HG02798 (cell line): ENCODE data around the gene HOXB3.

ENCODE experiments used
- ATAC-seq: cut with Tn5 transposase; IDR thresholded peaks from one replicate; pipeline ENCODE4 v1.9.1; 2021; ENCODE audit warnings: mild to moderate bottlenecking; ENCODE audit not compliant: unreplicated experiment, poor library complexity

HOXB3 gene

DNA sequence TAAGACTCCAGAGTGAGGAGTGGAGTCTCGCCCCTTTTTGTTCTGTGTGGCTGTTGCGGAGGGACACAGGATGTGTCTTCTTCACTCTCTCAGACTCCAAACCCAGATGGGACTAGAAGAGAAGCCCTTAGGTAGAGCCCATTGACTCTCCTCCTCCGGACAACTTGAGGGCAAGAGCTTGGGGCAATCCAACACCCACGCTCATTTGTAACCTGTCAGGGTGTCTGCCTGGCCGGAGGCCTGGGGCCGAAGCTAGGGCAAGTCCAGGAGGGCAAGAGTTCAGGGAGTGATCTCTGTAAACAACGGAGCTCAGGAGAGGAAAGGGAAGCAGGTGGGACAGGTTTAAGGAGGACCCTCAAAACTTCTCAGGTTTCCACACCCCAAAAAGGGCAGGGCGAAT lies 57.8 kb downstream of the HOXB3 start:
- no peak for ATAC-seq

GRCh38 chr17:48530887-48531272 lies 59.2 kb downstream of the HOXB3 start, which contains the start of gene HOXB1:
TSS of gene HOXB1 (minus strand) at chr17:48531011. CDS start at chr17:48530904, 107 bp downstream.
- no peak for ATAC-seq

DNA sequence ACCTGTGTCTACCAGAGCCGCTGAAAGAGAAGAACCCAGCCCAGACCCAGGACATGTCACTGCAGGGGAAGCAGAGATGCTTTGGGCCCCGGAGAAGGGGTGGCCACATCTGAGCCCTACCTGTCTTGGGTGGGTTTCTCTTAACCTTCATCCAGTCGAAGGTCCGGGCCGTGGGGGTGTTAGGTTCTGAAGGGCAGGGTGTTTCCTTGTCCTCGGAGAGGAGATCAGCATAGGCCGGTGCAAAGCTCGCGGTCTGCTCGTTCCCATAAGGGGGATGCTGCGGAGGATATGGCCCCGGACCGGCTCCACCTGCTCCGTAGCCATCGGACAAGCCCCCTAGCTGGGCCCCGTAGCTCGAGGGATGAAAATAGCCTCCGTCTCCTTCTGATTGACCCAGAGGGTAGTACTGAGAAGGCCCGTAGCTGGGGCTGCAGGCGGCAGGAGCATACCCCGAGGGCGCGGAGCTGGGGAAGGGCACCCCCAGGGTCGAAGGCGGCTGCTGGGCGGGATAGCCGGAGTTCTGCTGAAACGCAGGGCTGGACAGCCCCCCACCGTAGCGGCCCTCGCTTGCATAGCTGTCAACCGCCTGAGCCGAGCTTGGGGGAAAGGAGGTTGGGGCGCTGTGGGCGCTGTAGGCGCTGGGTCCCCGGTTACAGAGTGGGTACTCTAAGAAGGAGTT lies 59.7 kb downstream of the HOXB3 start:
- no peak for ATAC-seq

GRCh38 chr17:48529683-48530009 lies 60.4 kb downstream of the HOXB3 start:
- ATAC-seq = no peak

- no peak for ATAC-seq
These were observed 60.9 kb downstream of the HOXB3 start for GRCh38 chr17:48528936-48529682.

DNA sequence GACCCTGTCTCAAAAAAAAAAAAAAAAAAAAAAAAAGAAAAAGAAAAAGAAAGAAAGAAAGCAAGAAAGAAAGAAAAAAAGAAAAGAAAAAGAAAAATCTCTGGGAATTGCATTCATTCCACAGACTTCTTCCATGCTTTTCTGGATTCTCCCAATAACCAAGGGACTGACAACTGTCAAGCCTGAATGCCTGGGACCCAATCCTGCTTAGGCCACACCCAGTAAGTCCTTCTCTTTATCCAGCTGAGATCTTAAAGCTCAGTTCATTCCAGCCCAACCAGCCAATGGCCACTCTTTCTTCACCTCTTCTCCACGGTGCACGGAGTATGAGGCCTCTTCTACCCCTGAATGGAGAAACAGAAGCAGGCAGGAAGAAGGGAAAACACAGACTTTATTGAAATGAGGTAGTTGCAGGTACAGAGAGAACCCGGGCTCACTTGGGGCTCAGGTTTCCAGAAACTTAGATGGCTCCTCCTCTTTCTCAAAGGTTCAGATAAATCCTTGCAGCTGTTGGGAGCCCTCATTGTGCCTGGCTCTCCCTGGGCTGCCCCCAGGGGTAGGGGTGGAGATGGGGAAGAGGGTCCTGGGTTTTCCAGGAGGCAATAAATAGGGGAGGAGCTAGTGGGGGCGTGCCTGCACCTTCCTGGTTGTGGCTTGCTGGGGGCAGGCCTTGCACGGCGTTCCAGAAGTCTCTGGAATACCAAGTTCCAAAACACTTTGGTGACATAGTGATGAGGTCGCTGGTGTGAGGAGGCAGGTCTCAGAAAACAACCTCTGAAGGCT lies 61.7 kb downstream of the HOXB3 start:
- no peak for ATAC-seq

DNA sequence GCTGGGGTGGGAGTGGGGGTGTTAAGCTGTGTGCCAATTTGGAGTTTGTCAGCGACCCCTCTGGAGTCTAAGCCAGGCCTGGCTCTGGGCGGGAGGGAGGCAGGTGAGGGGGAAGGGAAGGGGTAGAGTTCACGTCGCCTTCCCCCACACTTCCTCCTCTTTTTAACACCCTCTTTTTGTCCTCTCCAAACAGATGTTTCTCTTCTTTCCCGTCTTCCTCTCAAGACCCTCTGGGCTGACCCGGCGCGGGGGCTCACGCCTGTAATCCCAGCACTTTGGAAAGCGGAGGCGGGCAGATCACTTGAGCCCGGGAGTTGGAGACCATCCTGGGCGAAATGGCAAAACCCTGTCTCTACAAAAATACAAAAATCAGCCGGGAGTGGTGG lies 62.5 kb downstream of the HOXB3 start:
- ATAC-seq = no peak

DNA sequence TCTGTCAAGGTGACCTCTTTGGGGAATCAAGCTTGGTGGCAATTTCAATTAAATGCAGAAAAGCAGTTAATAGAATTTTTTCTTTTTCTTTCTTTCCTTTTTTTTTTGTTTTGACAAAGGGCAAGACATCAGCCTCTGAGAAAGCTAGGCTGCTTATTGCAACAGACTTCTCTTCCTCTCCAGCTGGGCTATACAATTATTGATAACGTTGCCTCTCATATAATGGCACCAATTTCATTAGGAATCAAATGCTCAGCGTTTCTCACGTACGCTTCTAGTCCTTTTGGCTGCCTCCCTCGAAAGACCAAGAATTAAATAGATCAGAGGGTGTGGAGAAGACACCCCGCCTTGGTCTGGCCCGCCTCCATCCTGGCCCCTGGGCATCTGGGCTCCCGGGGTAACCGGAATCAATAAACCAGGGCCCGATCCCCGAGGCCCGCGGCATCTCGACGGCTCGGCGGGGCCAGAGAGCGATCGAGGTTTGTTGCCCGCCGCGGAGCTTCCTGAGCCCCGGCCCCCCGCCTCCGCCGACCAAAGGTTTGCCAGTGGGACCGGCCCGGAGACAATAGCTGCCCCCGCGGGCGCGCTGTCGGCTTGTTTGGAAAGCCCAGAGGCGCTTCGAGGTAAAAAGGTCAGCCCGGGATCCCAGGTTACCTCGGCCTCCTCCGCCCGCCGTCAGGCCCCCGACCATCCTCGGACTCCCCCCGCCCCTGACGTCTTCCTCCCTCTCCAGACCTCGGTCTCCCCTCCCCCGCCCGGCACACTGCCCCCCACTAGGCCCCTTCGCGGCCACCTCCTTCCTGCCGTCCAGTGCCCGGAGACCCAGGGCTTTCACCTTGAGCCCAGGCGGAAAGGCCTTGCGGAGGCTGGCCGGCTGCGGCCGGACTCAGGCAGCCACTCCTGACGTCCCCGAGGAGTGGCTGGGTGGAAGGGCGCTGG lies 63.2 kb downstream of the HOXB3 start:
- no peak for ATAC-seq

DNA sequence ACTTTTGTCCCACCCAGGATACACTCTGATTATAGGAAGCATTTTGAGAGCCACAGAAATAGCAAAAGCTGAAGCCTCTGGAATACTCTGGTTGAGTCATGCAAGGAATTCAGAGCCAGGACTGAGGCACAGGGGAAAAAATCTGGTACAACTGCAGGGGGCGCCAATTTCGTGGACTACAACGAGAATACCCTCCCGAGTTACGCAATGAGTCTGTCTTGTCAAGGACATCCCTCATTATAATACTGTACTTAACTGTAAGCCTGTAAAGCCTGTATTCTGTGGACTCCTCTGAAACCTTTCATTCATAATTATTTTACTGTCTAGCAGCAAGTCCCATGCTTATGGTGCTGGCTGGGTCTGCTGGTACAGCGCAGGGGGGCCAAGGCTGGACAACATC lies 67.0 kb downstream of the HOXB3 start:
- ATAC-seq = no peak

GRCh38 chr17:48522031-48522653 lies 67.9 kb downstream of the HOXB3 start:
- ATAC-seq = no peak

GRCh38 chr17:48520631-48521079 lies 69.4 kb downstream of the HOXB3 start:
- no peak for ATAC-seq

GRCh38 chr17:48519427-48519826 lies 70.6 kb downstream of the HOXB3 start:
- ATAC-seq = no peak

DNA sequence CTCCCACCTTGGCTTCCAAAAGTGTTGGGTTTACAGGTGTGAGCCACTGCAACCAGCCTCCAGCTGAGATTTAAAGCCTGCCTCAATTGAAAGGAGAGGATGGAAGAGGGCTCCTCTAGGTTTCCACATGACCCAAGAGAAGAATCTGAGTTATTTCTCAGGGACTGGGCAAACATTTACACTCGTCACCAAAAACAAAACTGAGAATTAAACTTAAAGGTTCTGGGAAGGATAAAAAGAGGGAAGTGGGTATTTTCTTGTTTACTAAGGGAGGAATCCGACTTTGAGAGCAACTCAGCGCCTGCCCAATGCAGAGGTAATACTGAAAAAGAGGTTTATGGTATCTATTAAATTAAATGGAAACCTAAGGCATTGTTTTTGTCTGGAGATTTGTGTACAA lies 72.6 kb downstream of the HOXB3 start:
- ATAC-seq = no peak

DNA sequence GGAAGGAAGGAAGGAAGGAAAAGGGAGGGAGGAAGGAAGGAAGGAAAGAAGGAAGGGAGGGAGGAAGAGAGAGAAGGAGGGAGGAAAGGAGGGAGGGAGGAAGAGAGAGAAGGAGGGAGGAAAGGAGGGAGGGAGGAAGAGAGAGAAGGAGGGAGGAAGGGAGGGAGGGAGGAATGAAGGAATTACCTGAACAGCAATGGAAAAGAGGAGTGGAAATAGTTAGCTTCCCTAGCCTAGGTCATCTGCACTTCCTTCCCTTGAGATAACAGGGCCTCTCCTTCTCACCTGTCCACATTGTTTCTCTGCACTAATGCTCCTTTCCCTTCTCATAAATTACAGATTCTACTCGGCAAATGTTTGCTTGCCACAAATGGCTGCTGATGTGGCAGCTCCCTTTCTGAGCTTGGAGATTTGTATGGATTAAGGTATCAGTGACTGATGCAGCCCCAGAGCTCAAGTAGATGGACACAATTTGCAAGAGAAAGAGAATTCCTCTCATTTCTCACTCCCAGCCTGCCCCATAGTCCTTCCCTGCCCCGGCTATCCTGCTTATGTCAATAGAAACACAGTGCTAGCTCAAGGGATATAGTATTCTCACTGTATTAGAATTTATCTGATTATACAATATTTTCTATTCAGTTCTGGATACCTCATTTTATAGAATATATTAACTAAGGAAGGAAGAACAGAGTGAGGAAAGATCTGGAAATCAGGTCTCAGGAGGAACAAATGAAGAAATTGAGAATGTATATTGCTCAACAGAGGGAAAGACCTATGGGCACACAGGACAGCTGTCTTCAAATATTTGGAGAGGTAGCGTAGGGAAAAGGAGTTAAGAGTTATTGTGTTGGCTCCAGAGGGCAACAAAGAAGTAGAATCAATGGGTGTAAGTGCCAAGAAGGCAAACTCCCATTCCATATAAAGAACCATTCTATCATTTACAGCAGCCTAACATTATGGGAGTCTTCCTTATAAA lies 73.8 kb downstream of the HOXB3 start:
- no peak for ATAC-seq

DNA sequence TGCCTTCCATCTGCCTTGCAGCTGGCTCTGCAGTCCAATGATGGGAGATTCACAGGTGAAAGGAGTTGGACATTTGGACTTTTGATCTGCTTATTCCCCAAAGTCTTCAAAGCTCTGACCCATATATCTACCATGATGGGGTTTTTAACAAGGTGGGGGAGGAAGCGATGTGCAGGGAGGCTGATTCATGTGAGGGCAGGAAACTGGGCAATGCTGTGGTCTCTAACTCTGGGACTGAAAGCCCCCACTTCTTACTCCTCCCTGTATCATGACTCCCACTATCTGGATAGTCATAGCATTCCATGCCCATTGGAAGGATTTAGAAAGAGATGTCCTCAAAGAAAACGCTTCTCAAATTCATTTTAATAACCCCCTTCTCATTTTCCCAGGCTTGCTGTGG lies 75.6 kb downstream of the HOXB3 start:
- ATAC-seq = no peak

DNA sequence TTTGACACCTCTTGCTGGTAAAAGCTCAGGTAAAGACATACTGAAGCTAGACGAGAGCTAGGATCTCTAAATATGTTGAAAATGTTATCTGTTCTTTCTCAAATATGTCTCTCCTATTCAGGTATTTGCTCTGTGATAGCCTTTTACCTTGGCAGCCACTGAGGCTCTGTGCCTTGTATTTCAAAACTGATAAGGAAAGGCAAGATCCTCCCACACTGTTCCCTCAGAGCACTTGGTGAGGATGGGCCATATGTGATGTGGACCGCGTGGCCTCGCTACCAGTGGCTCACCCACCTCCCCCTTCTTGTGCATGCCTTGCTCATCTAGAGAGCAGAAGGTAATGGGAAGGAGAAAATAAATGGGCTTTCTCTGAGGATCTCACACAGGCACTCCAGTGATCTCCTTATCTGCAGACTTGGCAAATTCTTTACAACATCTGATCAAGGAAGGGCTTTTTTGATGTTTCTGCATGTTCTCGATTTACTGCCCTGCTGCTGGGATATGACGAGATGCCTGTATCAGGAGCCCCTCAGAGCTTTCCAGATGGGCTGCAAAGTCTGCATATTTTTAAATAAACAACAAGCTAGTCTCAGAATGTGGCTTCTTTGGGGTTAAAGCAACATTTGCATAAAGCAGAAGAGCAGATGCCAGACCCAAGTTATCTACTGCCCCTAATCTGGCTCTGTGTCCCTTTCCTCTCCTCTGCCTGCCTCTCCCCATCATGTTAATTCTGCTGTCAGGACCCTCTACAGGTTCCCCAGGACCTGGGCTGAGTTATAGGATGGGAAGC lies 76.2 kb downstream of the HOXB3 start:
- ATAC-seq = peak; percentile 50

GRCh38 chr17:48513097-48513496 lies 76.9 kb downstream of the HOXB3 start:
- no peak for ATAC-seq
